OCI-M2 (cell line): Measurements from ENCODE around the gene NUBPL.

Experiments used
- DNase-seq: peaks from one replicate; lab custom pipeline; 2025; ENCODE audit not compliant: unreplicated experiment; lab: John Stamatoyannopoulos, UW

Gene NUBPL

DNA sequence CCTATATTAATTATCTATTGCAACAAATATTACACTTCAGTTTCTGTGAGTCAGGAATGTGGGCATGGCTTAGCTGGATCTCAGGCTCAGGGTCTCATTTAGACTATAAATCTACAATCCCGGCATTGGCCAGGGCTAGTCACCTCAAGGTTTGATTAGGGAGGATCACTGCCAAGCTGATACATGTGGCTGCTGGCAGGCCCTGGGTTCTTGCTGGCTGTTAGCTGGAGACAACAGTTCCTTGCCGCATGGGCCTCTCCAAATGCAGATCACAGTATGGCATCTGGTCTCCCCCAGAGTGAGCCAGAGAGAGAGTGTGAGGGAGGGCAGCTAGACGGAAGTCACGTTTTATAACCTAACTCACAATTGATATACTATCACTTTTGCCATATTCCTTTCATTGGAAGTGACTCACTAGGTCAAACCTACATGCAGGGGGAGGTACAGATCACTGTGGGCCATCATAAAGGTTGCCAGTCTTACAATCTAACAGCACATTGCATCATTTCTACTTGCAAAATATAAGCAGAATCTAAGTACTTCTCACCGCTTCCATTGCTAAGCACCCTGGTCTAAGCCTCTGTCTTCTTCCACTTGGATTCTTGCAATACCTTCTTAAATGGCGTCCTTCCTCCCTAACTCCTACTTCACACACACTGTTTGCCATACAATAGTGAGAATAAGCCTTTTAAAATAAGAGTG is 341.9 kb downstream of the NUBPL start:
- no peak for DNase-seq

DNA sequence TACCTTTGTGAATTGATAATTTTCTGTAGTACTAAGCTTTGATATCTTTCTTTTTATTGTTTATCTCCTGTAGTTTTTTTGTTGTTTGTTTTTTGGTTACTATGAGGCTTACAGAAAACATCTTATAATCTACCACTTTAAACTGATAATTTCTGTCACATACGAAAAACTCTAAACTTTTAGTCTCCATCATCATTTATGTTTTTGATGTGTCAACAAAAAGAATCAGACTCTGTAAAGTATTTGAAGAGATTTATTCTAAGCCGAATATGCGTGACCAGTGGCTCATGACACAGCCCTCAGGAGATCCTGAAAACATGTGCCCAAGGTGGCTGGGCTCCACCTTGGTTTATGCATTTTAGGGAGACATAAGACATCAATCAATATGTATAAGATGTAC is 348.8 kb downstream of the NUBPL start:
- DNase-seq: no peak
